GM15510 (cell line): ENCODE results near the gene STOML2.

Source experiments
- POLR2A ChIP-seq: IDR thresholded peaks from 3 replicates; pipeline ENCODE4 v1.6.1; 2011; ENCODE audit warnings: borderline replicate concordance; ENCODE audit not compliant: insufficient read length; ENCODE audit errors: extremely low read depth

The STOML2 gene

DNA sequence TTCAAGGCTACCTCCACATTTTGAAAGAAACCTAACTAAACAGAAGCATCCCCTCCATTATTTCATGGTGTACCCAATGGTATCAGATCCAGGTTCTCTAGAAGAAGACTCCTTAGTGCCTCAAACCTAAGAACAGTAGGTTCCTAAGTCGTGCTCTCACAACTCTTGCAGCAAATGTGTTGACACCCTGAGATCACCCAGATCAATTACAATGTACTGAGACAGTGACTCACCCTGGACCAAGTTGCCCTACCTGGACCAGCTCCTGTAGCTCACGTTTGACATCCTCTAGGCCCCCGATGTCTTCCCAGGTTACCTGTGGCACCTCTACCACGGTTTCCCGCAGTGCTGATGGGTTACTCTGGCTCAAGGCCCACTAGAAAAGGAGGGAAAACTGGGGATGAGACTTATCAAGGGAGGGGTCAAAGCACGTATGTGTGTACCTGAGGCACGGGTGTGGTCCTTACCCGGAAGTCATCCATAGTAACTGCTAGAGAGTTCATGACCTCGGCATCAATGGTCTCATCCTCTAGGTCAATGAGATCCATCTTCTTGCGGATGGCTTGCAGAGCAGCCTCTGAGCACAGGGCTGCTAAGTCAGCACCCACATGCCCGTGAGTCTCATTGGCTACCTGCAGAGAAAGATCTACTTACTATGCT is 42.3 kb downstream of the STOML2 start:
- TF ChIP-seq POLR2A = no peak

DNA sequence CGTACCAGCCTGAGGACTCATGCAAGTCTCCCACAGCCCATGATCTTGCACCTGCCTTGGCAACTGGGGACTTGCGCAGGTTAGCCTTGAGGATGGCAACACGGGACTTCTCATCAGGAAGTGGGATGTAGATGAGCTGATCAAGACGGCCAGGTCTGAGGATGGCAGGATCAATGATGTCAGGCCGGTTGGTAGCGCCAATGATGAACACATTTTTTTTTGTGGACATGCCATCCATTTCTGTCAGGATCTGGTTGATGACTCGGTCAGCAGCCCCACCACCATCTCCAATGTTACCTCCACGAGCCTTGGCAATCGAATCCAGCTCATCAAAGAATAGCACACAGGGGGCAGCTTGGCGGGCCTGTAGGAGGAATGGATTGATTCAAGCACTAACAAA is 43.5 kb downstream of the STOML2 start:
- no peak for TF ChIP-seq POLR2A

- no peak for TF ChIP-seq POLR2A
These were observed 45.7 kb downstream of the STOML2 start for GRCh38 chr9:35057271-35057620.

- no peak for TF ChIP-seq POLR2A
These were observed 46.2 kb downstream of the STOML2 start for GRCh38 chr9:35056571-35057270.

DNA sequence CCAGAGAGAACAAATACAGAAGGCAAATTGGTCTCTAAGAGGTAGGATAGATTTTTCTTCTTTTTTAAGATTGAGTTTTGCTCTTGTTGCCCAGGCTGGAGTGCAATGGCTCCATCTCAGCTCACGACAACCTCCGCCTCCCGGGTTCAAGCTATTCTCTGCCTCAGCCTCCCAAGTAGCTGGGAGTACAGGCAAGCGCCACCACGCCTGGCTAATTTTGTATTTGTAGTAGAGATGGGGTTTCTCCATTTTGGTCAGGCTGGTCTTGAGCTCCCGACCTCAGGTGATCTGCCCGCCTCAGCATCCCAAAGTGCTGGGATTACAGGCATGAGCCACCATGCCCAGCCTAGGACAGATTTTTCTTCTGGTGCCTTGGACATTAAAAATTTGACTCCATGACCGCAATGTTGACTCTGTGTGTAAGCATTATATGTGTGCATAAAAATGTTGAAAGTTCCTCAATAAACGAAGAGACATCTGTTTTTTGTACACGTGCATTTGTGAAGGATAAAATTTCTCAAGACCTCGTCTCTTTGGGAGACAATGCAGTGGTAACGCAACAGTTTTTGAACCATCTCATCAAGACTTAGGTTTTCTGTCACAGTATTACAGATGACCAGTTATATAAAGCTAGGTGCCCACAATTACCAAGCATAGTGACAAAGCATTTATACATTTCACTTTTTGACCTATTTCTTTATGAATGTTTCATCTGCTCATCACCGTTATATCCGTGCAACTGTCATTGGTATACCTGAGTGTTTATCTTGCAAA is 47.9 kb downstream of the STOML2 start:
- no peak for TF ChIP-seq POLR2A

GRCh38 chr9:35054185-35054835 is 48.6 kb downstream of the STOML2 start:
- TF ChIP-seq POLR2A = no peak

DNA sequence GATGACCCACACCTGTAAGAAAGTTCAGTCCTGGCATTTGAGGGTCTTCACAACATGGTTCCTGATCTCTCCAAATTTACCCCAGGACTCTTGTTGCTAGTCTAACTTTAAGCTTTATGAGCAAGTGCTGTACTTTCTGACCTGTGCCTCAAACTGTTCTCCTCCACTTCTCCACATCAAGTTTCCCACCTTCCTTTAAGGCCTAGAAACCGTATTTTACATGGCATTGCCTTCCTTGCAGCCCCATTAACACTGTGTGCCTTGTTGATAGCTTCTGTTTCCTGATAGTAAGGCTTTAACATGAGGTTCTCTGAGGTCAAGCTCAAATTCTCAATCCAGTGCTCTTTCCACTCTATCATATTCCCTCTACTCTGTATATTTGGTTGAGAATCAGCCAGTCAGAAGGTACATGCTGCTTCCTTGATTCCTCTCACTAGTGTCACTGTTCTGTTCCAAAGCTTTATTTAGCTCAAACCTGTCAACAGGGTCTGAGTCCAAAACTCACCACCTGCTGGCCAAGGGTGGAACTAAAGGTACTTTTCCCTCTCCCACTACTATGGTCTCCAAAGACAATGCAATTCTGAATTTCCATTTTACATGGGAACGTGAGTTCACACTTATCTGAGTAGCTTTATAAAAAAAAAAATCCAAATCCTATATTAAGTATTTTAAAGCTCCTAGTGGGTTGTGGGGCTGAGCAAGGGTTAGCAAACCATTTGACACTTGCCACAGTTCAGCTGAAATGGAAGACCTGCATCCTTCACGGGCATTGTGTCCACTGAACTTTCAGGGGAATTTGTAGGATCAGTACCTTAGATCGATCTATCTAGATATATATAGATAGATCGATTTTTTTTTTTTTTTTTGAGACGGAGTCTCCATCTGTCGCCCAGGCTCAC is 51.6 kb downstream of the STOML2 start:
- TF ChIP-seq POLR2A = no peak
